Fibroblast of skin of abdomen (primary cell): ENCODE results near the gene GAL3ST1.

Experiments used
- DNase-seq: peaks from one replicate; pipeline ENCODE4 v3.0.0-alpha.2; 2013

GAL3ST1 gene

DNA sequence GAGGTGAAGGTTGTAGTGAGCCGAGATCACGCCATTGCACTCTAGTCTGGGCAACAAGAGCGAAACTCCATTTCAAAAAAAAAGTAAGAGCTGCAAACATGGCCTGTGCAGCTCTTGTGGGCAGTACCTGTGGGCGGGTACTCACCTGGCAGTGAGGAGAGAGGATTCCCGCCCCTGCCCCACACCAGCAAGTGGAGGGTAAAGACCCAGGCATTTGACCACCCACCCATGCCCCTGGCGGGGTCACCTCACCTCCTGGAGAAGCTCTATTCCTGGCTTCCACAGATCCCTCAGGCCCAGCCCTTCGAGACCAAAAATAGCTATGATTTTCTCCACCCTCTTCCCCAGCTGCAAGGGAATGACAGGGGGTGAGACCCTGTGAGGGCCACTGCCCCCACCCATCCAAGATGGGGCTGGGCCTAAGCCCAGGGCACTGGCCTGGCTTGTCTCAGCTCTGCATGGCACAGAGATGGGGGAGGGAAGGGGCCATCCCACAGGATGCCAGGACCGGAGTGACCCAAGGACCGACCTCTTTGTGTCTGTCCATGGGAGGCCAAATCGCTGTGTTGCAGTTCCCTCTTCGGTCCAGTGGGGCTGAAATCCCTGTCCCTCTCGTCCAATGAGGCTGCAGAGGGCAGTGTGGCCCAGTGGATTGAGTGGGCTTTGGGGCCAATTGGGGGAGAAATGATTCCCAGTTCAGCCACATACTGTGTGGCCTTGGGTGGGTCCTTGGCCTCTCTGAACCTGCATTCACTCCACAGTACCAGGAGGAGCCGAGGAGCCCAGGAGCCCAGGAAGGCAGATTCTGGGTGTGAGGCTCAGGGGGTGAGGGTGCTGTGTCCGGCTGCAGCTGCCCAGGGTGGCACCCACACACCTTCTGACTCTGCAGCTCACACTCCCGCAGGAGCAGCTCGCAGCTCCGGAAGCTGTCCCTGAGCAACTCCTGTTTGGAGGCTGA is 42.5 kb downstream of the GAL3ST1 start:
- DNase-seq: no peak

DNA sequence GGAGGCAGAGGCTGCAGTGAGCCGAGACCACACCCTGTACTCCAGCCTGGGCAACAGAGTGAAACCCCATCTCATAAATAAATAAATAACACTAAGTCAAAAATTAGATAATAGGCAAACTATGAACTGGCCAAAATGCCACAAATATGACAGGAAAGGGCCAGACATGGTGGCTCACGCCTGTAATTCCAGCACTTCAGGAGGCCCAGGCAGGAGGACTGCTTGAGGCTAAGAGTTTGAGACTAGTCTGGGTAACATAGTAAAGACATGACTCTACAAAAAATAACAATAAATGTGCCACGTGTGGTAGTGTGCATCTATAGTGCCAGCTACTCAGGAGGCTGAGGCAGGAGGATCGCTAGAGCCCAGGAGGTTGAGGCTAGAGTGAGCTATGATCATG is 47.8 kb downstream of the GAL3ST1 start:
- no peak for DNase-seq

DNA sequence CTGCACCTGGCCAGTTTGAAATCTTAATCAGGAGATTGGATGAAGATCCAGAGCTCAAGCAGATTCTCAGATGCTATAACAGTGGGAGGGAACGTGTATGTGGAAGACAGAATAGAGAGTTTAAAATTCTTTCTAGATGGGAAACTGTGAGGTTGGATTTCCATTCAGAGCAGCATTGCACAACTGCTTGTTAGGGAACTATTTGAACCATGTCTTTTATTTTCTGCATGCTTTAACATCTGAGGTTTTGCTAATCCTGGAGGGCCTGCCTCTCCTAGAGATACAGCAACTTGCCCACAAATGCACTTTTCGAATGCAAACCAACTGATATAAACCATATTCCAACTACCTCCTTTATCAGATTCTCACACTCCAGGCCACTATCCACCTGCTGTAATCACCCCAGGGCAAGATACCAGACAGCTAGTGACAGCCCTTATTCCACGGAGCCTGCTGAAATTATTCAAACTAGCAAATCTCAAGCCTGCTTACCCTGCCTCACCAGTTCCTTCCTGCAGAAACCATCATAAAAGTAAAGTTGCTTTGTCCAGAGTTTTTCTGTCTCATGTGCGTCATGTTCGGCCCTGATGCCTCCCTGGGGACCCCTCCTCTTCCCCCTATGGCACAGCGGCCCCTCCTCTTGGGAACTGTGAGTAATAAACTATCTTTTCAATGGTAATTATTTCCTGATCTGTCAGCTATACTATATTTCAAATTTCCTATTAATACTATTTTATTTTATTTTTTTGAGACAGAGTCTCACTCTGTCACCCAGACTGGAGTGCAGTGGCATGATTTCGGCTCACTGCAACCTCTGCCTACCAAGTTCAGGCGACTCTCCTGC is 50.6 kb downstream of the GAL3ST1 start:
- DNase-seq: no peak

DNA sequence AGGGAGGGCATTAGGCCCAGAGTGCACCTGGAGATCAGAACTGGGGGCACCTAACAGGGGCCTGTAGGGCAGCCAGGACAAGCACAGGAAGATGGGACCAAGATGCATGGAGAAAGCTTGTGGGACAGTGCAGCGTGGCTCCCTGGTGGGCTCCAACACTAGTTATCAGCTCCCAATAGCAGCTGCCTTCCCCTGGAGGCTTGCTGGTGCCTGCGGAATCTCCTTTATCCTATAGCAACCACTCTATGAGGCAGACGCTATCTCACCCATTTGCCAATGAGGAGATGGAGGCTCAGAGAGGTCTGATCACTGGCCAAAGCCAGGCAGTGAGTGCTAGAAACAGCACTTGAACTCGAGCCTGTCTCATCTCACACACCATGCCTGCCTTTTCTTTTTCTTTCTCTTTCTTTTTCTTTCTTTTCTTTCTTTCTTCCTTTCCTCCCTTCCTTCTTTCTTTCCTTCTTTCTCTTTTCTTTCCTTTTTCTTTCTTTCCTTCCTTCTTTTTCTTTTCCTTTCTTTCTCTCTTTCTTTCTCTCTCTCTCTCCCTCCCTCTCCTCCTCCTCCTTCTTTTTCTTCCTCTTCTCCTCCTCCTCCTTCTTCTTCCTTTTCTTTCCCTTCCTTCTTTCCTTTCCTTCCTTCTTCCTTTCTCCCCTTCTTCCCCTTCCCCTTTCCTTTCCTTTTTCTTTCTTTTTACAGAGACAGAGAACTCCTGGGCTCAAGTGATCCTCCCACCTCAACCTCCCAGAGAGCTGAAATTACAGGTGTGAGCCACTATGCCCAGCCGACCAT is 52.9 kb downstream of the GAL3ST1 start:
- DNase-seq: no peak

DNA sequence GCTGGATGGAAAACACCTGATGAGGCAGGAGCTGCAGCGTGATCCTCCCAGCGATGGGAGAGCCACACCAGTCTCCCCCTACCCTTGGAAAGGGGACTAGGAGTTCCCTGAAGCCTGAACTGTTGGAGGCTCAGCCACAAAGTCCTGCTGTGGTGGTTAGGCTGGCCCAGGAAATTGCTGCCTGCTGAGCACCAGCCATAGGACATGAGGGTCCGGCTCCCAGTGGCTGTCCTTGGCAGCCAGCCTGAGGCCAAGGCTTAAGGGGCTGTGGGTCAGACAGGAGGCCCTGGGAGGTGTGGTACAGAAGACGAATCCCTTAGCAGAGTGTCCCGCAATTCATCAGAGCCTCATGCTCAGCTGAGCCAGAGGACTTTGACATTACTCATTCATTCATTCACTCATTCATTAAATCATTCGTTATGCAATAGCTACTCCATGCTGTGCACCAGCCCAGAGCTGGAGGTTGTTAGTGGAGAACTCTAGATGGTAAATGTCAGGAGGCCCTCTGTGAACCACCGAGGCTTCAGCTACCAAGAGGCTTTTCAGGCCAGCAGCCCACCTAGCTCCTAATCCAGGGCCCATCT is 54.5 kb downstream of the GAL3ST1 start:
- DNase-seq: no peak

DNA sequence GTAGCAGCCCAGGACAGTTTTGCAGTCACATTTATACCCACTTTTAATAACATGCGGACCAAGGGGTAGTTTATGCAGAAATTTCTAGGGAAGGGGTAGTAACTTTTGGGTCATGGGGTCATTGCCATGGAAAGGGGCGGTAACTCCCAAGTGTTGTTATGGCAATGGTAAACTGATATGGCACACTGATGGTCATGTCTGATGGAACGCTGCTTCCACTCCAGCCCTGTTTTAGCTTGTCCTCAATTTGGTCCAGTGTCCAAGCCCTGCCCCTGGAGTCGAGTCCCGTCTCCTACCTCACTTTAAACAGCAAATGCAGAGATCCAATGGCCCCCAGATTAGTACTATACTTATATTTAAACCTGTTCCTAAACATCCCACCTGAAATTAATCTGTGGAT is 57.7 kb downstream of the GAL3ST1 start:
- DNase-seq: no peak

DNA sequence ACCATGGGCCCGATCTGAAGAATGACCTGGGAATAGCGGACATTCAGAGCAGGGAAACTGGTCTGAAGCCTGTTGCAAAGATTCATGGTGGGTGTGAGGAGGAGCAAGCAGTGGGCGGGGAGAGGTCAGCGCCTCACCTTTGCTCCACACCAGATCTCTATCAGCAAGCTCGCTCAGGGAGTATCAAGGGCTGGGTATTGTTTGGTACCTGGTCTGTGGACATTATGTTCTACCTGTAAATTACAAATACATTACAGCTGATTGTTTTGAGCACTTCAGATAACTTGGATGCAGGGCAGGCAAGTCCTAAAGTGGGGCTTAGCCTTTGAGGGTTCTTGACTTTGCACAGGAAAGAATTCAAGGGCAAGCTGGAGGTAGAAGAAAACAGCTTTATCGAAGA is 58.2 kb downstream of the GAL3ST1 start:
- no peak for DNase-seq

DNA sequence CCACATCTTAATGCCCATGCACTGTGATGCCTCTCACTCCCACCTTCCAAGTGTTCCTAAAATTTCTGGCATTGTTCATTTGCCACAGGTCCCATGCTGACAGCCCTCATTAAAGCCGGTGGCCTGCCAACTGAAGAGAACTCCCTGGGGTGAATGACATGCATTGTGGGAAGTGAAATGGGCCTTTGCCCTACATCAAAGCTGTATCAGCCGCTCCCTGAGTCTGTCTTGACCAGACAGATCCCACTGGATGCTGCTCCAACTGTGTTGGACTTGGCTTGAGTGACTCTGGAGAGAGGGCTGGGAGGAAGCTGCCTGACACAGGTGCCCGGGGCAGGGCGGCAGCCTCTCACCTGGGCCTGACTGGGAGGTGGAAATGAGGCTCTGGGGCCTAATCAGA is 60.2 kb downstream of the GAL3ST1 start:
- DNase-seq: no peak

DNA sequence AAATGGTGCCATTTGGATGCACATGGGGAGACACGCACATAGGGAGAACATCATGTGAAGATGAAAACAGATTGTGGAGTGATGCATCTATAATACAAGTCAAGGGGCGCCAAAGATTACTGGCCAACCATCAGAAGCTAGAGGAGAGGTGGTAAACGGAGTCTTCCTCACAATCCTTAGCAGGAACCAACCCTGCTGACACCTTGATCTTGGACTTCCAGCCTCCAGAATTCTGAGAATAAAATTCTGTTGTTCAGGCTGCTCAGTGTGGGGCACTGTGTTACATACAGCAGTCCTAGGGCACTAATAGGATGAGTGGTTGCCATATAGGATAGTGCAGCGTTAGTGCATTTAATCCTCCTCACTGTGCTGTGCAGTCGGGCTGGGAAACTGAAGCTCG is 61.0 kb downstream of the GAL3ST1 start:
- DNase-seq: no peak

DNA sequence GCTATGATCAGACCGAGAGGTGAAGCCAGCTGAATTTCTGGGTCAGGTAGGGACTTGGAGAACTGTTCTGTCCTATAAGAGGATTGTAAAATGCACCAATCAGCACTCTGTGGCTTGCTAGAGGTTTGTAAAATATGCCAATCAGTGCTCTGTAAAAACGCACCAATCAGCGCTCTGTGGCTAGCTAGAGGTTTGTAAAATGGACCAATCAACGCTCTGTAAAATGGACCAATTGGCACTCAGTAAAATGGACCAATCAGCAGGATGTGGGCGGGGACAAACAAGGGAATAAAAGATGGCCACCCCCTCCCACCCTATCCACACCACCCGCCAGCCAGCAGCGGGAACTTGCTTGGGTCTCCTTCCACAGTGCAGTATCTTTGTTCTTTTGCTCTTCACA is 62.6 kb downstream of the GAL3ST1 start:
- DNase-seq: no peak

DNA sequence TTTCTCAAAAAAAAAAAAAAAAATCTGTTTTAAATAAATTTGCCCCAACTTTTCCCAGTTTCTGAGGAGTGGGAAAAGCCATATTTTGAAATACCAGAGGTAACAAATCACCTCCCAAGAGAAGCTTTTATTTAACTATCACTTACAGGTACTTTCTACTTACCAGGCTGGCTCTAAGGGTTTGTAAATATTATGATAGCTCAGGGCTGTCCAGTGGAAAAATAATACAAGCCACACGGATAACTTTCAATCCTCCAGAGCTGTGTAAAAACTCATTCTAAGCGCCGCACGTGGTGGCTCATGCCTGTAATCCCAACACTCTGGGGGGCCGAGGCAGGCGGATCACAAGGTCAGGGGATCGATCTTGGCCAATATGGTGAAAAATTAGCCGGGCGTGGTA is 63.4 kb downstream of the GAL3ST1 start:
- no peak for DNase-seq

DNA sequence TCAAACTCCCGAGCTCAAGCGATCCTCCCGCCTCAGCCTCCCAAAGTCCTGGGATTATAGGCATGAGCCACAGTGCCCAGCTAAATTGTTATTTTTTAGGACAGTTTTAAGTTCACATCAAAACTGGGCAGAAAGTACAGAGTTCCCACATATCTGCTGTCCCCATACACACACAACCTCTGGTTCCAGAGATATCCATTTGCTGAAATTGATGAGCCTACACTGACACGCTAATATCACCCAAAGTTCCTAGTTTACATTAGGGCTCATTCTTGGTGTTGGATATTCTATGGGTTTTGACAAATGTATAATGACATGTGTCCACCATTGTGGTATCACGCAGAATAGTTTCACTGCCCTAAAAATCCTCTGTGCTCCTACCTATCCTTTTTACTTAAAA is 66.2 kb downstream of the GAL3ST1 start:
- no peak for DNase-seq

DNA sequence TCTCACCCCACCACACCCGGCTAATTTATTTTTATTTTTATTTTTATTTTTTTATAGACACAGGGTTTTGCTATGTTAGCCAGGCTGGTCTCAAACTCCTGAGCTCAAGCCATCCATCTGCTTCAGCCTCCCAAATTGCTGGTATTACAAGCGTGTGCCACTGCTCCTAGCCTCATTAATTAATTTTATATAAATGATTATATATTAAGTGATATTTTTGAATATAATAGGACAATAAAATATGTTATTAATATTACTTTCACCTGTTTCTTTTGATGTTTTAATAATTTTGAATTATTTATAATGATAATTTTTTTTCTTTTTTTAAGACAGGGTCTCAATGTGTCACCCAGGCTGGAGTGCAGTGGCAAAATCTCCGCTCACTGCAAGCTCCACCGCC is 66.8 kb downstream of the GAL3ST1 start:
- no peak for DNase-seq

DNA sequence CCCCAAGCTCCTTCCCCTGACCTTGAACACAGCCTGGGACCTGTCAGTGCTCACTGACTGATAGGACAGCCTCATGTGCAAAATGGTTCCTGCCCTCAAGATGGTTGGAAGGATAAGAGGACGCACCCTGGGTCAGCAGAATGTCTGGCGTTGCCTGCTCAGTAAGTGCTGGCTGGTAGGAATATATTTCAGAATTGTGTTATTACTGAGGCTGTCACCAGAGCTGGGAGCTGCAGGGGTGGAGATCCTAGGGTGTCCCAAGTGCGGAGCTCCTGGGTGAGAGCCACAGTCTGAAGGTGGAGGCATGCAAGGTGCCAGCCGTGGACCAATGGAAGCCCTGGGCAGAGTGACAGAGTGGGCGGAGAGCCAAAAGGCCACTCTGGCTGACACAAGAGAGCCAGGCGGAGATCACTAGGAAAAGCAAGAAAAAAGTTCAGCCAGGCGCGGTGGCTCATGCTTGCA is 67.9 kb downstream of the GAL3ST1 start:
- no peak for DNase-seq
